T1000 (cell line): ENCODE data around the gene GSTM2.

Source experiments
- DNase-seq: peaks from one replicate; lab custom pipeline; 2025; ENCODE audit warnings: mixed read lengths; lab: John Stamatoyannopoulos, UW

GSTM2 gene

GRCh38 chr1:109716121-109716520 is 48.3 kb downstream of the GSTM2 start:
- no peak for DNase-seq

GRCh38 chr1:109716570-109717090 is 48.8 kb downstream of the GSTM2 start:
- no peak for DNase-seq

GRCh38 chr1:109717729-109718128 is 49.9 kb downstream of the GSTM2 start:
- DNase-seq = no peak

DNA sequence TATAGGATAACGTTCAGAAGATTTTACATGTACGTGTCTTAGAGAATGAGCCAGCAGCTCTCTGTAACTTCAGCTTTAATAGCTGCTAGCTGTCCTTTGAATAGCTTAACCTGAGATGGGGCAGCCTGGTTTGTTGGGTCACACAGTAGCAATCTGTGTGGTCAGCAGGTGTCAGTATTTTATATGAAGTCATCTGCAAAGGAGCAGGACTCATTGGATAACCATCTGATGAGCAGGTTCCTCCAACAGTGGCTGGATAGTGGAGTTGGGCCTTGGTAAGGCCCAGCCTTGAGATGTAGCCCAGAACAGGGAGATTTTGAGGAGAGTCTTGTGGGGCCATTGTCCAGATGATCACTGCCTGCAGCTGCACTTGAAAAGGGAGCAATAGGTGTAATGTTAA is 50.6 kb downstream of the GSTM2 start:
- DNase-seq = no peak

DNA sequence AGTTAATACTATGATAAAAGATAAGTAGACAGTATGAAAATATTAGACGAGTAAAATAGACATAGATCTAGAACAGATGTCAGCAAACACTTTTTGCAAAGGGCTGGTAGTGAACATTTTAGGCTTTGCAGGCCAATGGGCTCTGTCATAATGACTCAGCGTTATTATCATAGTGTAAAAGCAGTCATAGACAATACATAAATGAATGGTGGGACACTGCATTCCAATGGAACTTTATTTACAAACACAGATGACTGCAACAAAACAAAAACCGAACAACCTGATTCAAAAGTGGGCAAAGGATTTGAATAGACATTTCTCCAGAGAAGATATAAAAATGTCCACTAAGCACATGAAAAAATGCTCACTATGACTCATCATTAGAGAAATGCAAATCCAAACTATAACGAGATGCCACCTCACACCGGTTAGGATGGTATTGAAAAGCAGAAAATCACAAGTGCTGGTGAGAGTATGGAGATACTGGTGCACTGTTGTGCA is 51.5 kb downstream of the GSTM2 start:
- no peak for DNase-seq

DNA sequence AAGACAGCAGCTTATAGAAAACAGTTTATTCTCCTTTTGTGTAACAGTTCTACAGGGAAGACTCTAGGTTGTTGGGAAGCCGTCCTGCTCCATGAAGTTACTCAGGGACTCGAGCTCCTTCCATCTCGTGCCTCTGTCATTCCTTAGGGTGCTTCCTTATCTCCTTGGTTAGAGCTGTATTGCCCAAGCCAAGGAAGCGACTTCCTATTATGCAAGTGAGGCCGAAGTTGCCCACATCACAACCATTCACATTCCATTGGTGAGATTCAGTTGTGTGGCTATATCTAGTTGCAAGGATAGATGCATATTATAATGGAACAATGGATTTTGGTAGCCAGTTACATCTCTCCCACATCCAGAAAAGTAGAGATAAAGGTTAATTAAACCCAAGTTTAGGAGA is 53.2 kb downstream of the GSTM2 start:
- no peak for DNase-seq

- DNase-seq = no peak
Measured at GRCh38 chr1:109721971-109722370, 54.1 kb downstream of the GSTM2 start.

DNA sequence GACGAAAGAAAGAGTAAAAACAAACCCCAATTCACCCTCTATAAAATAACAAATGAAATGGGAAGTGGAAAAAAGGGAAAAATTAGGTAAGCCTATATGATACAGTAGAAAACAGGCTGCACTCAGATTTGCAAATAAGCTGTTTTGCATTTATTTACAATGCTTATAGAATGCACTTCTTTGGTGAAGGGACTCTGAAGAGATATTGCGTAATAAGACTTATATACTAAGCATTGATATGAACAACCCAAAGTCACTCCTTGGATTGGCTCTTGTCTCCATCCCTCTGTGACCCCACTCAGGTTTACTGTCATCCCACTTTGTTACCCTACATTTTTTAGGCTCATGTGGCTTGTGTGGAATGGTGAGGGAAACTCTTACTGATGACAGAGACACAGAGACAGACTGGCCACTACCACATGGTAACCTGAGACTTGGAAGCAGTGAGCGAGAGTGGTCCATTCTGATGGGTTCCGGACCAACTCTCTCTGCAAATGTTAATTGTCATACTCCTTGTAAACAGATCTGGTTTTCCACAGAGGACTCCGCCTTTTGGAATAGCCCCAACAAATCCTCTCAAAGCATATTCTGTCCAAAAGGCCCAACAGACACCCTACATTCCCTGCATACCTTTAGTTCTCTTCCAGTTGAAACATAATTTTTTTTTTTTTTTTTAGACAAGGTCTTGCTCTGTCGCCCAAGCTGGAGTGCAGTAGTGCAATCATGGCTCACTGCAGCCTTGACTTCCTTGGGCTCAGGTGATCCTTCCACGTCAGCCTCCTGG is 55.2 kb downstream of the GSTM2 start:
- no peak for DNase-seq
